Epidermal melanocyte (primary cell): ENCODE results near the gene VSTM2B.
A peak's percentile ranks its signal among the peaks of the same experiment; 100 is the strongest.

Source experiments
- DNase-seq: peaks from one replicate; pipeline ENCODE4 v3.0.0; 2011; ENCODE audit warnings: low spot score; ENCODE audit not compliant: insufficient read length

Gene VSTM2B

GRCh38 chr19:29495901-29496441, 29.8 kb upstream of the VSTM2B start:
- no peak for DNase-seq

GRCh38 chr19:29497241-29497640, 28.6 kb upstream of the VSTM2B start:
- DNase-seq, result no peak

GRCh38 chr19:29497686-29498436, 27.9 kb upstream of the VSTM2B start:
- DNase-seq, result no peak

GRCh38 chr19:29499261-29499920, 26.4 kb upstream of the VSTM2B start:
- DNase-seq, result no peak

DNA sequence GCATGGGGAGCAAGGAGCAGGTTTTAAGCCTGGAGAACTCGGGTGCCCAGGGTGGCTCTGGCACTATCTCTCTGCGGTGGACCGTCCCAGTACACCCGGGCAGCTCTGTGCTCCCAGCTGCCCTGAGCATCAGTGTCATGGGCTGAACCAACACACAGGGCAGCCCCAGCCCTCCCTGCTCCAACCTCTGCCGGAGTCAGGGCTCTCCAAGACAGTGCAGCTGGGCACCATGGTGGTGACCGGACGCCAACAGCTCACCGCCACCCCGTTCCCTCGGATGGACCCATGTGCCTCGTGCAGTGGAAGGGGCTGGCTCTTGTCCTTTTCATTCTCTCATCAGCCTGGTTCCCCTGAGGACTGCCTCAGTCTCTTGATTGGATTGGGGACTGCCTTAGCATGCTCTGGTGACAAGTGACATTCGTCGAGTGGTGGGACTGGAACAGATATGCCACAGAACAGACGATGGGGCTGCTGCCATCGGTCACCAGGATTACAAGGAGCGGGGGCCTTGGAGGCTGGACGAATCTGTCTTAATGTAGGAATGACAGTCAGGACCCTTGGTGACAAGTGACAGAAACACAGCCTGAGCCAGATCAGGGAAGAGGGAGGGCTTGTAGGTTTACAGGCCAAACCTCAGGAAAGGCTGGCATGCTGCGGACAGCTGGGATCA, 25.7 kb upstream of the VSTM2B start:
- no peak for DNase-seq

- no peak for DNase-seq
These were observed 23.8 kb upstream of the VSTM2B start for GRCh38 chr19:29501816-29502580.

DNA sequence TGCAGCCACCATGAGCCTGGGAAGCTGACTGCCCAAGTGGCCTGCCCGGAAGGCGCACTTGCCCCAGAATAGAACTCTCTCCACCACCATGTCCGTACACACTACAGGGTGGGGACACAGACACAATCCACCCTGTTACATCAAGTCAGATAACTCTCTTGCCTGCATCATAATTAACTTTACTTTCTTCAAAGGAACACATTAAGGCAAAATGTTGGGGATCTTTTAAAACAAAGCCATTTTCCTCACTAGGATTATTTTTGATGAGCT, 23.3 kb upstream of the VSTM2B start:
- no peak for DNase-seq

GRCh38 chr19:29503140-29503758, 22.5 kb upstream of the VSTM2B start:
- DNase-seq, result no peak

DNA sequence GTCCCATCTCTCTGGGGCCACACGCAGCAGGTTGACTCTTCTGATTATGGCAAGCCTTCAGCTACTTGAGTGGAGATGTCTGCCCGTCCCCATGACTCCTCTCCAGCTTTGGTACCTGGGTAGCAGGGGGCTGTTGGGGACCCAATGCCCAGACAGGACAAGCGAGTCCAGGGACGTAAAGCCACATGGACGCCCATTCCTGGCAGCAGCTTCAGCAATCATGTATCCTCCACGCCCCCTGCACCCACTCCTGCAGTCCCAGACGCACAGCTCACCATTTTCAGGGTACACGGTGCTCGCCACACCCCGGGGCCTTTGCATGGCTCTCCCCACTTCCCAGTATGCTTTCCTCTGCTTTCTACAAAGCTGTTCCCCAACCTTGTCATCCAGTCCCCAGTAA, 22.0 kb upstream of the VSTM2B start:
- no peak for DNase-seq

DNA sequence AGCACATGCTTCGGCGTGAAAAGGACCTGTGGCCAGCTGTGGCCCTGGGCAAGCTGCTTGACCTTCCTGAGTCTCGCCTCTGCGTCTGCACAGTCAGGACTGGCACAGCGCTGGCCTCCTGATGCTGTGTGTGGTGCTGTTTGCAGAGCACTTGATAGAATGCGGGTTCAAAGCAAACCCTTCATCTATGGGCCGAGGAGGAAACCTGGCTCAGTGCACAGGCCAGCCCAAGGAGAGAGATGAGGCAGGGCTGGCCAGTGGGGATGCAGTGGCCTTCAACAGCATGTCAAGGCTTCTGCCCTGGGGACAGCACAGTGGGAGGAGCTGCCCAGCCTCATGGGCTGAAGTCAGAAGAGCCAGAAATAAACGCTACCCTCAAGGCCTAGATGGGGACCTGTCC, 21.3 kb upstream of the VSTM2B start:
- DNase-seq, result peak; percentile 4

- DNase-seq, result peak; percentile 5
These were observed 20.5 kb upstream of the VSTM2B start for GRCh38 chr19:29505097-29505824.

GRCh38 chr19:29506619-29506911, 19.2 kb upstream of the VSTM2B start:
- DNase-seq, result no peak

DNA sequence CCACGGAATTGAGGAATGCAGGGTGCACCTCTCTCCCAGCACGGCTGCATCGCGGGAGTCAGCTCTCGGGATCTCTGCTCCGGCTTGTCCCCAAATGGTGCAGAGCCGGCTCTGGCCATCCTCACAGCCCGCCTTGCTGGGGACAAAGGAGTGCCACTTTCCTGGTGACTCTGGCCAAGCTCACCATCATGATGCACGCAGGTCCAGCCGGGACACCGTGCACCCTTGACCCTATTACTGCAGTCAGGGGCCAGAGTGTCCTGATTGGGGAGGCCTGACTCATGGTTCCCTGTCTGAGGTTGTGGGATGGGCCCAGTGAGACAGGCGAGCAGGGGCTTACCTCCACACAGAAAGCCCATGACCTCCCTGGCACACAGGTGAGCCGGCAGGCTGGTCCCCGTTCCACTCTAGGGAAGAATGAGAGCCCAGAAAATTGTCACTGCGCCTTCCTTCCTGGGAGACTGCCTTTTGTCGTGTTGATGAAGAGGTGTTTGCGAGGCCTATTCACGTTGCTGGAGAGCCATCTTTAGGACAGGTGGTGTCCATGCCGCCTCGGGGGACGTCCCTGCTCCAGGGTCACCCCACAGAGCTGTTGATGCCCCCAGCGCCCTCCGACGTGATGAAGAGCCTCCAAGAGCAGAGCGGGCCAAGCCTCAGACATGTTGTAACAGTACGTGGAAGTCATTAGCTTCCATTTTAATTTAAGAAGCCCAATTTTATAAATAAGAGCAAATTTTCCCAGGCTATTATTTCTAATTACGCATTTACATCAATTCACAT, 18.5 kb upstream of the VSTM2B start:
- no peak for DNase-seq

DNA sequence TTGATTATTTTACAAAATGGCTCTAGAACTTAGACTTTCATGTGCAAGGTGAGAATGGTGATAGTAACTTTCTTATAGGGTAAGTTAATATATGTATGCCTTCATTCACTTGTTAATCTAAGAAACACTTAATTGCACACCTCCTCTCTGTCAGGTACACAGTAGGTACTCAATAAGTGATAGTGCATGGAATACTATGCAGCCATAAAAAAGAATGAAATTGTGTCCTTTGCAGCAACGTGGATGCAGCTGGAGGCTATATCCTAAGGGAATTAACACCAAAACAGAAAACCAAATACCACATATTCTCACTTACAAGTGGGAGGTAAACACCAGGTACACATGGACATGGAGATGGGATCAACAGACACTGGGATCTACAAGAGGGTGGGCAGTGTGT, 17.6 kb upstream of the VSTM2B start:
- no peak for DNase-seq

GRCh38 chr19:29509456-29509855, 16.3 kb upstream of the VSTM2B start:
- DNase-seq, result no peak

DNA sequence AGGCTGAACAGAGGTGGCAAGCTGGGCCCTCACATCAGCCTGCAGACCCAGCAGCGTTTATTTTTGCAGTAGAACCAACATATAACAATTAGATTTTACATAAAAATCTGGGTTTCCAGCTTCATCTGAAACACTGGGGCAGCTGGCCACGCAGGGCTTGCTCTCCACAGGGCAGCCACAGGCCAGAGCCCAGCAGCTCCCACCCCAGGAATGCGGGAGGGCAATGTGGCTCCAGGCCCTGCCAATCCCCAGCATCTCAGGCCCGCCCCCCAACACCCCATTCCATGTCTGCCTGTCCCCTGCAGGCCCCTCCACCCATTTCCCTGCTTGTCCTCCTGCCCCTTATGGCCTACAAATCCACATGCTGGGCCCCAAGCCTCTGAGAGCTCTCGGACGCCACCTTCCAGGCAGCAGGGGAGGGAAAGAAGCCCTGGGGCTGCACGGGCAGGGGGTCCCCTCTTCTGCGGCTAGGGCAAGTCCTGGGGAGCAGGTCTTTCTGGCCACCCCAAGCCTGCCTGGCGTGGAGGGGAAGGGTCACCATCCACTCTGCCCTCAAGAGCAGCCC, 15.0 kb upstream of the VSTM2B start:
- no peak for DNase-seq

GRCh38 chr19:29511768-29512167, 14.0 kb upstream of the VSTM2B start:
- no peak for DNase-seq

- no peak for DNase-seq
These were observed 13.0 kb upstream of the VSTM2B start for GRCh38 chr19:29512748-29513147.

DNA sequence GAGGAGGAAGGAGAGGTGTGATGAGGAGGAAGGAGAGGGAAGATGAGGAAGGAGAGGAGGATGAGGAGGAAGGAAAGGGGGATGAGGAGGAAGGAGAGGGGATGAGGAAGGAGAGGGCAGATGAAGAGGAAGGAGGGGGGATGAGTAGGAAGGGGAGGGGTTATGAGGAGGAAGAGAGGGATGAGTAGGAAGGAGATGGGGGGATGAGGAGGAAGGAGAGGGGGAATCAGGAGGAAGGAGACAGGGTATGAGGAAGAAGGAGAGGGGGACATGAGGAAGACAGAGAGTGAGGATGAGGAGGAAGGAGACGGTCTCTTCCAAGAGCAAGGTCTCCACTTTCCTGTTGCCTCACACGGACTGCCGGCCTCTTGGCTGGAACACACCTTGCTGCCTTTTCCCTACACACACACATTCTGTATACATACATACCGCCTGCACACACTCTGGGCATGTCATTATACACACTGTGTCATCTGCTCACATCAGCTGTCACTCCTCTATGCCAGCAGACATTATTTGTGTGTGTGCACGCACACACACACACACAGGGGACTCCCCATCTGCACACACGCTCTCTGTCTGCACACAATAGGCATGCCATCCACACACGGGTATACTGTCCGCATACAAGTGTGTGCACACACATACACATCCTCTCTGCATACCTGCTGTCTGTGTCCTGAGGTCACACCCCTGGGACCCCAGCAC, 11.1 kb upstream of the VSTM2B start:
- DNase-seq, result no peak
